CD4-positive, alpha-beta T cell treated with Interferon gamma for 1 hour (primary cell): ENCODE measurements around the gene VCX2.
"Not testable (repeated sequence)": the region's sequence is repeated elsewhere in the genome, so short reads cannot be mapped to it uniquely, and the experiment has no call there.

ENCODE experiments used
- DNase-seq: peaks from one replicate; pipeline ENCODE4 v3.0.0-alpha.2; 2020

Gene VCX2

DNA sequence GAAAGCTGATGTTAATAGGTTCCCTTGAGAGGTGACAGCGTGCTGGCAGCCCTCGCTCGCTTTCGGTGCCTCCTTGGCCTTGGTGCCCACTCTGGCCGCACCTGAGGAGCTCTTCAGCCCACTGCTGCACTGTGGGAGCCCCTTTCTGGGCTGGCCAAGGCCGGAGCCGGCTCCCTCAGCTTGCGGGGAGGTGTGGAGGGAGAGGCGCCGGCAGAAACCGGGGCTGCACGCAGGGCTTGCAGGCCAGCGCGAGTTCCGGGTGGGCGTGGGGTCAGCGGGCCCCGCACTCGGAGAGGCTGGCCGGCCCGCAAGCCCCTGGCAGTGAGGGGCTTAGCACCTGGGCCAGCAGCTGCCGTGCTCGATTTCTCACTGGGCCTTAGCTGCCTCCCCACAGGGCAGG lies 49.7 kb downstream of the VCX2 start:
- DNase-seq = not testable (repeated sequence)
